ENCODE data around the gene OR51S1. TPM values are rescaled to one million over a fixed set of nuclear protein-coding genes. Genes with fewer than 3 reads are reported as not detected.
"Not testable (repeated sequence)": the region's sequence is repeated elsewhere in the genome, so short reads cannot be mapped to it uniquely, and the experiment has no call there.

OR51S1 gene
- polyA plus RNA-seq, 4 donors = not detected

GRCh38 chr11:4881188-4881587 lies 32.2 kb upstream of the OR51S1 start:
- DNase-seq = no peak
- H3K4me1 ChIP-seq (ENCODE audit: control insufficient read depth in 3 of 3, insufficient read depth in 2 of 3, low read depth in 1 of 3, low read length in 2 of 3) = no peaks in the 10 kb centered on the region
- no peaks in the 10 kb centered on the region for H3K36me3 ChIP-seq (ENCODE audit: control insufficient read depth in 3 of 3, insufficient read depth in 2 of 3, low read depth in 1 of 3, low read length in 3 of 3)
- 77 to 86% (median 82%) methylated on average over 4 of the region's 4 CpGs for WGBS, 3 donors
- H3K9me3 ChIP-seq (ENCODE audit: control insufficient read depth in 2 of 2, insufficient read depth in 1 of 2, low read depth in 1 of 2, low read length in 1 of 2) = no peaks in the 10 kb centered on the region
- FAIRE-seq = no peak
- no peaks in the 10 kb centered on the region for H3K27me3 ChIP-seq (ENCODE audit: control insufficient read depth in 3 of 3, insufficient read depth in 3 of 3, low read length in 3 of 3)
- no peak overlapping the region for H3K27ac ChIP-seq (ENCODE audit: low read depth in 1 of 3, low read length in 2 of 3)
- H3K4me3 ChIP-seq (ENCODE audit: low read depth in 1 of 3, low read length in 3 of 3) = no peak overlapping the region

- FAIRE-seq (no peak), DNase-seq (no peak)
- H3K4me1 ChIP-seq (ENCODE audit: control insufficient read depth in 3 of 3, insufficient read depth in 2 of 3, low read depth in 1 of 3, low read length in 2 of 3) = no peaks in the 10 kb centered on the region
- no peaks in the 10 kb centered on the region for H3K36me3 ChIP-seq (ENCODE audit: control insufficient read depth in 3 of 3, insufficient read depth in 2 of 3, low read depth in 1 of 3, low read length in 3 of 3)
- no peak overlapping the region for H3K4me3 ChIP-seq (ENCODE audit: low read depth in 1 of 3, low read length in 3 of 3)
- WGBS, 3 donors = 37 to 41% (median 38%) methylated on average over 1 of the region's 1 CpG
- H3K27ac ChIP-seq (ENCODE audit: low read depth in 1 of 3, low read length in 2 of 3) = no peak overlapping the region
- H3K9me3 ChIP-seq (ENCODE audit: control insufficient read depth in 2 of 2, insufficient read depth in 1 of 2, low read depth in 1 of 2, low read length in 1 of 2) = no peaks in the 10 kb centered on the region
- no peaks in the 10 kb centered on the region for H3K27me3 ChIP-seq (ENCODE audit: control insufficient read depth in 3 of 3, insufficient read depth in 3 of 3, low read length in 3 of 3)
Observed at GRCh38 chr11:4865855-4866254, 16.8 kb upstream of the OR51S1 start.

GRCh38 chr11:4863876-4864275 lies 14.9 kb upstream of the OR51S1 start:
- WGBS, 3 donors = 74 to 86% (median 84%) methylated on average over 4 of the region's 4 CpGs
- no peak overlapping the region for H3K27ac ChIP-seq (ENCODE audit: low read depth in 1 of 3, low read length in 2 of 3)
- DNase-seq (no peak), FAIRE-seq (no peak)
- H3K27me3 ChIP-seq (ENCODE audit: control insufficient read depth in 3 of 3, insufficient read depth in 3 of 3, low read length in 3 of 3) = no peaks in the 10 kb centered on the region
- no peaks in the 10 kb centered on the region for H3K4me1 ChIP-seq (ENCODE audit: control insufficient read depth in 3 of 3, insufficient read depth in 2 of 3, low read depth in 1 of 3, low read length in 2 of 3)
- H3K36me3 ChIP-seq (ENCODE audit: control insufficient read depth in 3 of 3, insufficient read depth in 2 of 3, low read depth in 1 of 3, low read length in 3 of 3) = no peaks in the 10 kb centered on the region
- no peak overlapping the region for H3K4me3 ChIP-seq (ENCODE audit: low read depth in 1 of 3, low read length in 3 of 3)
- no peaks in the 10 kb centered on the region for H3K9me3 ChIP-seq (ENCODE audit: control insufficient read depth in 2 of 2, insufficient read depth in 1 of 2, low read depth in 1 of 2, low read length in 1 of 2)

- Histone ChIP-seq H3K4me1 (ENCODE audit: control insufficient read depth in 3 of 3, insufficient read depth in 2 of 3, low read depth in 1 of 3, low read length in 2 of 3) (no peaks in the 10 kb centered on the region), H3K36me3 (ENCODE audit: control insufficient read depth in 3 of 3, insufficient read depth in 2 of 3, low read depth in 1 of 3, low read length in 3 of 3) (no peaks in the 10 kb centered on the region)
- FAIRE-seq = no peak
Observed at GRCh38 chr11:4862447-4863236, 13.6 kb upstream of the OR51S1 start.

GRCh38 chr11:4854286-4854685 lies 5.3 kb upstream of the OR51S1 start:
- WGBS, 3 donors = 79 to 87% (median 81%) methylated on average over 7 of the region's 7 CpGs
- H3K36me3 ChIP-seq (ENCODE audit: control insufficient read depth in 3 of 3, insufficient read depth in 2 of 3, low read depth in 1 of 3, low read length in 3 of 3); H3K9me3 ChIP-seq (ENCODE audit: control insufficient read depth in 2 of 2, insufficient read depth in 1 of 2, low read depth in 1 of 2, low read length in 1 of 2); DNase-seq; H3K27me3 ChIP-seq (ENCODE audit: control insufficient read depth in 3 of 3, insufficient read depth in 3 of 3, low read length in 3 of 3); FAIRE-seq; H3K4me3 ChIP-seq (ENCODE audit: low read depth in 1 of 3, low read length in 3 of 3); H3K4me1 ChIP-seq (ENCODE audit: control insufficient read depth in 3 of 3, insufficient read depth in 2 of 3, low read depth in 1 of 3, low read length in 2 of 3); H3K27ac ChIP-seq (ENCODE audit: low read depth in 1 of 3, low read length in 2 of 3): not testable (repeated sequence)

More at GRCh38 chr11:4862447-4863236, 13.6 kb upstream of the OR51S1 start:
- no peak for DNase-seq
- Histone ChIP-seq H3K27me3 (ENCODE audit: control insufficient read depth in 3 of 3, insufficient read depth in 3 of 3, low read length in 3 of 3) (no peaks in the 10 kb centered on the region), H3K27ac (ENCODE audit: low read depth in 1 of 3, low read length in 2 of 3) (no peak overlapping the region), H3K4me3 (ENCODE audit: low read depth in 1 of 3, low read length in 3 of 3) (no peak overlapping the region), H3K9me3 (ENCODE audit: control insufficient read depth in 2 of 2, insufficient read depth in 1 of 2, low read depth in 1 of 2, low read length in 1 of 2) (no peaks in the 10 kb centered on the region)

GRCh38 chr11:4851033-4851432 lies 2.0 kb upstream of the OR51S1 start:
- Histone ChIP-seq H3K27me3 (ENCODE audit: control insufficient read depth in 3 of 3, insufficient read depth in 3 of 3, low read length in 3 of 3) (no peaks in the 10 kb centered on the region), H3K9me3 (ENCODE audit: control insufficient read depth in 2 of 2, insufficient read depth in 1 of 2, low read depth in 1 of 2, low read length in 1 of 2) (no peaks in the 10 kb centered on the region), H3K36me3 (ENCODE audit: control insufficient read depth in 3 of 3, insufficient read depth in 2 of 3, low read depth in 1 of 3, low read length in 3 of 3) (no peaks in the 10 kb centered on the region), H3K27ac (ENCODE audit: low read depth in 1 of 3, low read length in 2 of 3) (no peak overlapping the region), H3K4me1 (ENCODE audit: control insufficient read depth in 3 of 3, insufficient read depth in 2 of 3, low read depth in 1 of 3, low read length in 2 of 3) (no peaks in the 10 kb centered on the region), H3K4me3 (ENCODE audit: low read depth in 1 of 3, low read length in 3 of 3) (no peak overlapping the region)
- DNase-seq (no peak), FAIRE-seq (no peak)
- 3 to 20% (median 5%) methylated on average over 4 of the region's 4 CpGs for WGBS, 3 donors

GRCh38 chr11:4839851-4840549 lies 9.0 kb downstream of the OR51S1 start:
- 78 to 88% (median 80%) methylated on average over 2 of the region's 2 CpGs for WGBS, 3 donors
- Histone ChIP-seq H3K36me3 (ENCODE audit: control insufficient read depth in 3 of 3, insufficient read depth in 2 of 3, low read depth in 1 of 3, low read length in 3 of 3) (no peaks in the 10 kb centered on the region), H3K4me3 (ENCODE audit: low read depth in 1 of 3, low read length in 3 of 3) (no peak overlapping the region), H3K9me3 (ENCODE audit: control insufficient read depth in 2 of 2, insufficient read depth in 1 of 2, low read depth in 1 of 2, low read length in 1 of 2) (peaks cover 0 to 2% of the 10 kb centered on the region in 2 donors), H3K27me3 (ENCODE audit: control insufficient read depth in 3 of 3, insufficient read depth in 3 of 3, low read length in 3 of 3) (peaks cover 0 to 3% (median 0%) of the 10 kb centered on the region in 3 donors), H3K4me1 (ENCODE audit: control insufficient read depth in 3 of 3, insufficient read depth in 2 of 3, low read depth in 1 of 3, low read length in 2 of 3) (no peaks in the 10 kb centered on the region), H3K27ac (ENCODE audit: low read depth in 1 of 3, low read length in 2 of 3) (no peak overlapping the region)
- FAIRE-seq (no peak), DNase-seq (no peak)

- no peak overlapping the region for H3K4me3 ChIP-seq (ENCODE audit: low read depth in 1 of 3, low read length in 3 of 3)
- WGBS, 3 donors = 47 to 55% (median 53%) methylated on average over 2 of the region's 2 CpGs
- no peaks in the 10 kb centered on the region for H3K36me3 ChIP-seq (ENCODE audit: control insufficient read depth in 3 of 3, insufficient read depth in 2 of 3, low read depth in 1 of 3, low read length in 3 of 3)
- FAIRE-seq = no peak
- peaks cover 0 to 2% (median 0%) of the 10 kb centered on the region in 3 donors for H3K27me3 ChIP-seq (ENCODE audit: control insufficient read depth in 3 of 3, insufficient read depth in 3 of 3, low read length in 3 of 3)
- DNase-seq = no peak
- H3K4me1 ChIP-seq (ENCODE audit: control insufficient read depth in 3 of 3, insufficient read depth in 2 of 3, low read depth in 1 of 3, low read length in 2 of 3) = no peaks in the 10 kb centered on the region
- H3K27ac ChIP-seq (ENCODE audit: low read depth in 1 of 3, low read length in 2 of 3) = no peak overlapping the region
- no peaks in the 10 kb centered on the region for H3K9me3 ChIP-seq (ENCODE audit: control insufficient read depth in 2 of 2, insufficient read depth in 1 of 2, low read depth in 1 of 2, low read length in 1 of 2)
Observed at GRCh38 chr11:4830909-4831308, 18.1 kb downstream of the OR51S1 start.

Data from small intestine (tissue), 7 donors.